A673 (cell line): ENCODE measurements around the gene ANAPC15. TPM values are rescaled to one million over a fixed set of nuclear protein-coding genes. Genes with fewer than 3 reads are reported as not detected.

Source experiments
- BruUV-seq: library from RNA; stranded (reverse); fragments of 400-500 nt; replicated peaks from 2 replicates; lab custom pipeline; 2021; lab: Mats Ljungman, UMichigan
- CTCF ChIA-PET: fragments of 300-600 bp; sonication (Branson Sonifier 250); formaldehyde crosslinking; loops from one replicate; lab custom pipeline; 2022; ENCODE audit warnings: antibody characterized with exemption; lab: Charles Lee
- POLR2A ChIA-PET: fragments of 300-600 bp; sonication (Branson Sonifier 250); formaldehyde crosslinking; loops from one replicate; lab custom pipeline; 2022; ENCODE audit warnings: antibody characterized with exemption; ENCODE audit not compliant: low non-redundant PET; lab: Charles Lee
- DNase-seq: peaks from one replicate; pipeline ENCODE4 v3.0.0-alpha.2; 2015; ENCODE audit warnings: low spot score
- H3K27ac ChIP-seq: fragments of 200-600 bp; sonication (generic); 2 replicates; pipeline ENCODE4 v1.5.1; 2016; ENCODE audit warnings: mixed run types, low read depth, mild to moderate bottlenecking, mixed read lengths, antibody characterized with exemption, low read length; ENCODE audit not compliant: poor library complexity, severe bottlenecking
- H3K27me3 ChIP-seq: fragments of 200-600 bp; sonication (generic); replicated peaks from 2 replicates; pipeline ENCODE4 v1.6.1; 2017; ENCODE audit warnings: mixed run types, low read depth, mild to moderate bottlenecking, mixed read lengths, antibody characterized with exemption, low read length; ENCODE audit not compliant: insufficient read depth, poor library complexity
- H3K36me3 ChIP-seq: fragments of 200-600 bp; sonication (generic); 2 replicates; pipeline ENCODE4 v1.6.1; 2016; ENCODE audit warnings: mixed run types, mild to moderate bottlenecking, mixed read lengths, antibody characterized with exemption, low read length; ENCODE audit not compliant: insufficient read depth, poor library complexity, severe bottlenecking
- H3K4me1 ChIP-seq: fragments of 200-600 bp; sonication (generic); 2 replicates; pipeline ENCODE4 v1.6.1; 2017; ENCODE audit warnings: mixed run types, mild to moderate bottlenecking, mixed read lengths, antibody characterized with exemption, low read length; ENCODE audit not compliant: insufficient read depth, poor library complexity, severe bottlenecking
- H3K4me3 ChIP-seq: fragments of 200-600 bp; sonication (generic); 2 replicates; pipeline ENCODE4 v1.5.1; 2016; ENCODE audit warnings: low read depth, mixed run types, mild to moderate bottlenecking, mixed read lengths, low read length; ENCODE audit not compliant: poor library complexity, severe bottlenecking
- H3K9me3 ChIP-seq: fragments of 200-600 bp; sonication (generic); 2 replicates; pipeline ENCODE4 v1.6.1; 2016; ENCODE audit warnings: mixed run types, low read depth, mild to moderate bottlenecking, mixed read lengths, antibody characterized with exemption, low read length; ENCODE audit not compliant: poor library complexity, severe bottlenecking
- EZH2 ChIP-seq: fragments of 200-600 bp; sonication (generic); IDR thresholded peaks from 2 replicates; pipeline ENCODE4 v1.6.1; 2017; ENCODE audit warnings: borderline replicate concordance, low read depth, mild to moderate bottlenecking, mixed read lengths, antibody characterized with exemption, low read length; ENCODE audit not compliant: poor library complexity, severe bottlenecking
- intact Hi-C: fragments of 100-400 bp; cut with micrococcal nuclease; formaldehyde crosslinking; loops from one replicate; pipeline ENCODE4 v1.10.0; 2022; ENCODE audit not compliant: unreplicated experiment
- total RNA-seq: library from RNA; stranded (reverse); gene quantifications from 2 replicates; pipeline ENCODE4 v1.2.3, GENCODE V29; 2021
- TF ChIP-seq, protein P1 (sequence below): fragments of 300-800, 200-600 bp; sonication (generic); conservative IDR thresholded peaks from 2 replicates; pipeline ENCODE4 v1.5.1; 2017; ENCODE audit warnings: low read depth, mild to moderate bottlenecking, antibody characterized with exemption, low read length, moderate library complexity, mixed read lengths

ANAPC15 gene
- total RNA-seq, 1 experiment from 2014 or later, result 57.2 TPM

GRCh38 chr11:72102946-72103753 lies 9.3 kb downstream of the ANAPC15 start, which contains the start of gene LAMTOR1:
TSS of gene LAMTOR1 (minus strand) at chr11:72103297. CDS start at chr11:72103224, 73 bp downstream.
- peak within 1 kb of the TSS; percentile 88 for H3K4me3 ChIP-seq
- peaks cover 14% of the 10 kb centered on the region for H3K4me1 ChIP-seq
- no peak for TF ChIP-seq EZH2
- TF ChIP-seq, protein P1, sequence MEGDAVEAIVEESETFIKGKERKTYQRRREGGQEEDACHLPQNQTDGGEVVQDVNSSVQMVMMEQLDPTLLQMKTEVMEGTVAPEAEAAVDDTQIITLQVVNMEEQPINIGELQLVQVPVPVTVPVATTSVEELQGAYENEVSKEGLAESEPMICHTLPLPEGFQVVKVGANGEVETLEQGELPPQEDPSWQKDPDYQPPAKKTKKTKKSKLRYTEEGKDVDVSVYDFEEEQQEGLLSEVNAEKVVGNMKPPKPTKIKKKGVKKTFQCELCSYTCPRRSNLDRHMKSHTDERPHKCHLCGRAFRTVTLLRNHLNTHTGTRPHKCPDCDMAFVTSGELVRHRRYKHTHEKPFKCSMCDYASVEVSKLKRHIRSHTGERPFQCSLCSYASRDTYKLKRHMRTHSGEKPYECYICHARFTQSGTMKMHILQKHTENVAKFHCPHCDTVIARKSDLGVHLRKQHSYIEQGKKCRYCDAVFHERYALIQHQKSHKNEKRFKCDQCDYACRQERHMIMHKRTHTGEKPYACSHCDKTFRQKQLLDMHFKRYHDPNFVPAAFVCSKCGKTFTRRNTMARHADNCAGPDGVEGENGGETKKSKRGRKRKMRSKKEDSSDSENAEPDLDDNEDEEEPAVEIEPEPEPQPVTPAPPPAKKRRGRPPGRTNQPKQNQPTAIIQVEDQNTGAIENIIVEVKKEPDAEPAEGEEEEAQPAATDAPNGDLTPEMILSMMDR, result peak; percentile 48
- no peaks in the 10 kb centered on the region for H3K27me3 ChIP-seq
- ChIA-PET CTCF (no interaction called here), POLR2A (no interaction called here)
- intact Hi-C loops, result loop anchor here (1.0 kb wide), 2 partner anchors 9 to 23 kb away; partner anchors contain the start of genes ANAPC15, LRRC51 and NUMA1
- H3K36me3 ChIP-seq, result peaks cover 11% of the 10 kb centered on the region
- BruUV-seq, result no TSS peak
- peak within 1 kb of the TSS; percentile 94 for H3K27ac ChIP-seq
- no peaks in the 10 kb centered on the region for H3K9me3 ChIP-seq
- DNase-seq, result peak; percentile 100

- no peak for DNase-seq
- peak overlapping the region; percentile 88 for H3K4me3 ChIP-seq
- intact Hi-C loops, result no loop called here
- no peaks in the 10 kb centered on the region for H3K27me3 ChIP-seq
- BruUV-seq, result no TSS peak
- POLR2A ChIA-PET, result no interaction called here
- H3K4me1 ChIP-seq, result peaks cover 14% of the 10 kb centered on the region
- no peaks in the 10 kb centered on the region for H3K9me3 ChIP-seq
- H3K36me3 ChIP-seq, result peaks cover 17% of the 10 kb centered on the region
- H3K27ac ChIP-seq, result peak overlapping the region; percentile 94
- CTCF ChIA-PET, result no interaction called here
- TF ChIP-seq, protein P1, result no peak
- TF ChIP-seq EZH2, result no peak
Measured at GRCh38 chr11:72102631-72102945, 9.9 kb downstream of the ANAPC15 start.

DNA sequence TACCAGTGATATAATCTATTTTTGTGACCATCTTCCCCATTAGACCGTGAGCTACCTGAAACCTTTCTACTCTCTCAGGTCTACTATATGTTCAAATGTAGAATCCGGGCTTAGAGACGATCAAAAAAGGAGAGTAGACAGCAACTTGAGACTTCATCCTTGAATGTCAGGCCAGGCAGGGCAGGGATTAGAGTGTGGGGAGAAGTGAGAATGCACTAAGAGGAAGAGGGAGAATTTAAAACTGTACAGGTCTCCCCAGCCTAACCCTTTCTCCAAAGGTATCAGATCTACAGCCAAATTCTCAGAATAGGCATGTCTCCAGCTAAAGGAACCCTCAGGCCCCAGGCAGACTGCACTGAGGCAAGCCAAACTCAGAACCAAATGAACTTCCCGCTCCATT lies 10.3 kb downstream of the ANAPC15 start:
- Histone ChIP-seq H3K36me3 (peaks cover 21% of the 10 kb centered on the region), H3K9me3 (no peaks in the 10 kb centered on the region), H3K27me3 (no peaks in the 10 kb centered on the region), H3K4me1 (peaks cover 14% of the 10 kb centered on the region), H3K27ac (peak overlapping the region; percentile 94), H3K4me3 (peak overlapping the region; percentile 88)
- no peak for DNase-seq
- TF ChIP-seq, protein P1, result no peak
- BruUV-seq, result TSS peak; percentile 66
- POLR2A ChIA-PET, result no interaction called here
- CTCF ChIA-PET, result no interaction called here
- intact Hi-C loops, result no loop called here
